CD4-positive, CD25-positive, alpha-beta regulatory T cell (primary cell): ENCODE results near the gene OAS1. TPM values are rescaled to one million over a fixed set of nuclear protein-coding genes. Genes with fewer than 3 reads are reported as not detected.

Source experiments
- ATAC-seq, 2 donors: fragments of 150-1000 bp; cut with Tn5 transposase; one replicate each; pipeline ENCODE4 v1.10.0; 2021; ENCODE audit warnings: low read depth in 2 of 2, moderate number of reproducible peaks in 2 of 2, moderate library complexity in 1 of 2
- DNase-seq, 3 donors: peaks; one replicate each; pipeline versions ENCODE4 v3.0.0 to v3.0.0-alpha.2; 2012 to 2022; ENCODE audit warnings: mixed read lengths in 1 of 3
- H3K27ac ChIP-seq: one replicate; pipeline ENCODE4 v1.7.0; 2013; ENCODE audit warnings: mild to moderate bottlenecking, low read length; ENCODE audit not compliant: insufficient read depth, poor library complexity, severe bottlenecking
- H3K27me3 ChIP-seq: one replicate; pipeline ENCODE4 v1.7.0; 2013; ENCODE audit warnings: low read length; ENCODE audit not compliant: control insufficient read depth, insufficient read depth
- H3K36me3 ChIP-seq: one replicate; pipeline ENCODE4 v1.7.0; 2013; ENCODE audit warnings: mild to moderate bottlenecking, low read length, moderate library complexity; ENCODE audit not compliant: control insufficient read depth, insufficient read depth
- H3K4me1 ChIP-seq: 2 replicates; pipeline ENCODE4 v1.7.0; 2013; ENCODE audit warnings: mild to moderate bottlenecking, low read length; ENCODE audit not compliant: insufficient read depth, control insufficient read depth, poor library complexity, severe bottlenecking
- H3K4me3 ChIP-seq: one replicate; pipeline ENCODE4 v1.7.0; 2013; ENCODE audit warnings: low read depth, mild to moderate bottlenecking, low read length, moderate library complexity
- H3K9me3 ChIP-seq, 2 experiments: 1 replicate in 1 of 2; 2 replicates in 1 of 2; pipeline ENCODE4 v1.7.0; 2013; ENCODE audit warnings: low read length in 2 of 2, mild to moderate bottlenecking in 1 of 2, moderate library complexity in 1 of 2; ENCODE audit not compliant: control insufficient read depth in 2 of 2
- H3K27ac Mint-ChIP-seq, 3 donors: one replicate each; pipeline ENCODE4 v1.8.0; 2020 to 2022; ENCODE audit warnings: mild to moderate bottlenecking in 3 of 3, mixed read lengths in 3 of 3, moderate library complexity in 2 of 3
- H3K27me3 Mint-ChIP-seq: one replicate; pipeline ENCODE4 v1.8.0; 2022; ENCODE audit warnings: mild to moderate bottlenecking, mixed read lengths
- H3K36me3 Mint-ChIP-seq: one replicate; pipeline ENCODE4 v1.8.0; 2020; ENCODE audit warnings: mixed read lengths
- H3K4me1 Mint-ChIP-seq, 4 donors: one replicate each; pipeline ENCODE4 v1.8.0; 2020 to 2022; ENCODE audit warnings: mixed read lengths in 4 of 4, mild to moderate bottlenecking in 1 of 4
- H3K4me3 Mint-ChIP-seq, 4 donors: one replicate each; pipeline ENCODE4 v1.8.0; 2020 to 2022; ENCODE audit warnings: mild to moderate bottlenecking in 4 of 4, mixed read lengths in 4 of 4, moderate library complexity in 3 of 4
- H3K9me3 Mint-ChIP-seq, 7 donors: one replicate each; pipeline ENCODE4 v1.8.0; 2020 to 2022; ENCODE audit warnings: mixed read lengths in 7 of 7, mild to moderate bottlenecking in 3 of 7, moderate library complexity in 2 of 7
- polyA plus RNA-seq, 4 donors: library from polyadenylated mRNA; unstranded; fragments of 300-500 nt; fragmentation: Illumina TruSeq; gene quantifications; one replicate each; pipeline ENCODE4 v1.2.3, GENCODE V29; 2021
- total RNA-seq: library from RNA; stranded (reverse); gene quantifications from one replicate; pipeline ENCODE4 v1.2.3, GENCODE V29; 2022

OAS1 gene
- total RNA-seq: 44.2 TPM
- polyA plus RNA-seq: 100 to 1,000 TPM in 3 of 4 donors, 10 to 100 TPM in 1; 95.4 to 115 (median 111) TPM

- Histone ChIP-seq H3K27me3 (no peaks in the 10 kb centered on the region), H3K36me3 (peaks cover 8% of the 10 kb centered on the region), H3K27ac (peak within 1 kb of the TSS; percentile 75), H3K9me3 (no peaks in the 10 kb centered on the region), H3K4me3 (peak within 1 kb of the TSS; percentile 98), H3K4me1 (peaks cover 81% of the 10 kb centered on the region)
- peak within 1 kb of the TSS; percentile 94 to 97 (median 97) for H3K27ac Mint-ChIP-seq
- peak in 2 of 3 donors; percentile 44 to 82 for DNase-seq
- H3K4me3 Mint-ChIP-seq: peak within 1 kb of the TSS; percentile 93 to 99 (median 96)
- peaks cover 0 to 6% (median 0%) of the 10 kb centered on the region in 7 donors for H3K9me3 Mint-ChIP-seq
- ATAC-seq: peak; percentile 63 to 83
- peaks cover 17 to 94% (median 66%) of the 10 kb centered on the region in 4 donors for H3K4me1 Mint-ChIP-seq
- no peaks in the 10 kb centered on the region for H3K27me3 Mint-ChIP-seq
- peaks cover 17% of the 10 kb centered on the region for H3K36me3 Mint-ChIP-seq
Measured at GRCh38 chr12:112906712-112907414, at the start of gene OAS1. Gene OAS1, plus strand, starts transcription at chr12:112906962. Its CDS starts 78 bp downstream, at chr12:112907040.

- ATAC-seq (no peak), DNase-seq (no peak)
- Histone ChIP-seq H3K4me1 (no peaks in the 10 kb centered on the region), H3K36me3 (no peaks in the 10 kb centered on the region), H3K27ac (no peak overlapping the region), H3K27me3 (peaks cover 8% of the 10 kb centered on the region), H3K4me3 (no peak overlapping the region), H3K9me3 (no peaks in the 10 kb centered on the region)
- Mint-ChIP-seq H3K9me3 (peaks cover 0 to under 1% (median 0%) of the 10 kb centered on the region in 7 donors), H3K27me3 (peaks cover 49% of the 10 kb centered on the region), H3K27ac (no peak overlapping the region), H3K4me3 (no peak overlapping the region), H3K4me1 (peaks cover 0 to 12% (median 7%) of the 10 kb centered on the region in 4 donors), H3K36me3 (no peaks in the 10 kb centered on the region)
Measured at GRCh38 chr12:112859291-112859690, 47.5 kb upstream of the OAS1 start.

- H3K4me3 Mint-ChIP-seq: no peak overlapping the region
- H3K4me1 Mint-ChIP-seq: peaks cover 0 to 13% (median 10%) of the 10 kb centered on the region in 4 donors
- peaks cover 52% of the 10 kb centered on the region for H3K27me3 Mint-ChIP-seq
- ATAC-seq (no peak), DNase-seq (no peak)
- Histone ChIP-seq H3K4me3 (no peak overlapping the region), H3K9me3 (no peaks in the 10 kb centered on the region), H3K36me3 (no peaks in the 10 kb centered on the region), H3K27me3 (peaks cover 2% of the 10 kb centered on the region), H3K4me1 (no peaks in the 10 kb centered on the region), H3K27ac (no peak overlapping the region)
- H3K9me3 Mint-ChIP-seq: peaks cover 0 to 1% (median 0%) of the 10 kb centered on the region in 7 donors
- no peaks in the 10 kb centered on the region for H3K36me3 Mint-ChIP-seq
- H3K27ac Mint-ChIP-seq: no peak overlapping the region
Measured at GRCh38 chr12:112860181-112860580, 46.6 kb upstream of the OAS1 start.

GRCh38 chr12:112861284-112861683 lies 45.5 kb upstream of the OAS1 start:
- Mint-ChIP-seq H3K36me3 (no peaks in the 10 kb centered on the region), H3K9me3 (peaks cover 0 to 1% (median 0%) of the 10 kb centered on the region in 7 donors), H3K27me3 (peaks cover 44% of the 10 kb centered on the region), H3K4me3 (no peak overlapping the region), H3K27ac (no peak overlapping the region), H3K4me1 (peaks cover 0 to 13% (median 10%) of the 10 kb centered on the region in 4 donors)
- Histone ChIP-seq H3K27ac (no peak overlapping the region), H3K36me3 (no peaks in the 10 kb centered on the region), H3K4me1 (no peaks in the 10 kb centered on the region), H3K9me3 (no peaks in the 10 kb centered on the region), H3K4me3 (no peak overlapping the region), H3K27me3 (no peaks in the 10 kb centered on the region)
- ATAC-seq: no peak
- DNase-seq: no peak

GRCh38 chr12:112862636-112863290 lies 44.0 kb upstream of the OAS1 start:
- H3K27me3 ChIP-seq: peaks cover 4% of the 10 kb centered on the region
- no peak overlapping the region for H3K4me3 Mint-ChIP-seq
- peaks cover 0 to 1% (median 0%) of the 10 kb centered on the region in 7 donors for H3K9me3 Mint-ChIP-seq
- H3K4me1 ChIP-seq: no peaks in the 10 kb centered on the region
- H3K36me3 ChIP-seq: no peaks in the 10 kb centered on the region
- peaks cover 0 to 13% (median 10%) of the 10 kb centered on the region in 4 donors for H3K4me1 Mint-ChIP-seq
- no peak overlapping the region for H3K27ac Mint-ChIP-seq
- H3K27me3 Mint-ChIP-seq: peaks cover 31% of the 10 kb centered on the region
- H3K36me3 Mint-ChIP-seq: no peaks in the 10 kb centered on the region
- H3K4me3 ChIP-seq: no peak overlapping the region
- H3K27ac ChIP-seq: no peak overlapping the region
- ATAC-seq (no peak), DNase-seq (no peak)
- no peaks in the 10 kb centered on the region for H3K9me3 ChIP-seq

GRCh38 chr12:112868459-112869041 lies 38.2 kb upstream of the OAS1 start:
- H3K9me3 ChIP-seq: no peaks in the 10 kb centered on the region
- H3K36me3 ChIP-seq: no peaks in the 10 kb centered on the region
- H3K4me3 ChIP-seq: no peak overlapping the region
- peaks cover 0 to 7% (median 2%) of the 10 kb centered on the region in 4 donors for H3K4me1 Mint-ChIP-seq
- peaks cover 17% of the 10 kb centered on the region for H3K27me3 ChIP-seq
- no peak overlapping the region for H3K27ac ChIP-seq
- peaks cover 0 to 6% (median 0%) of the 10 kb centered on the region in 7 donors for H3K9me3 Mint-ChIP-seq
- peak in 1 of 3 donors; percentile 4 for DNase-seq
- H3K4me3 Mint-ChIP-seq: no peak overlapping the region
- H3K4me1 ChIP-seq: no peaks in the 10 kb centered on the region
- no peaks in the 10 kb centered on the region for H3K36me3 Mint-ChIP-seq
- no peak overlapping the region for H3K27ac Mint-ChIP-seq
- no peak for ATAC-seq
- peaks cover 46% of the 10 kb centered on the region for H3K27me3 Mint-ChIP-seq

- Histone ChIP-seq H3K4me1 (no peaks in the 10 kb centered on the region), H3K9me3 (no peaks in the 10 kb centered on the region), H3K4me3 (no peak overlapping the region), H3K36me3 (no peaks in the 10 kb centered on the region), H3K27me3 (peaks cover 21% of the 10 kb centered on the region), H3K27ac (no peak overlapping the region)
- ATAC-seq (no peak), DNase-seq (no peak)
- Mint-ChIP-seq H3K4me3 (no peak overlapping the region), H3K27me3 (peaks cover 40% of the 10 kb centered on the region), H3K9me3 (peaks cover 0 to 6% (median 0%) of the 10 kb centered on the region in 7 donors), H3K4me1 (peaks cover 0 to 5% (median 2%) of the 10 kb centered on the region in 4 donors), H3K27ac (no peak overlapping the region), H3K36me3 (no peaks in the 10 kb centered on the region)
Measured at GRCh38 chr12:112869091-112869490, 37.7 kb upstream of the OAS1 start.
